ENCODE measurements around the gene PARD3.
"Not testable (repeated sequence)": the region's sequence is repeated elsewhere in the genome, so short reads cannot be mapped to it uniquely, and the experiment has no call there.

PARD3 gene

DNA sequence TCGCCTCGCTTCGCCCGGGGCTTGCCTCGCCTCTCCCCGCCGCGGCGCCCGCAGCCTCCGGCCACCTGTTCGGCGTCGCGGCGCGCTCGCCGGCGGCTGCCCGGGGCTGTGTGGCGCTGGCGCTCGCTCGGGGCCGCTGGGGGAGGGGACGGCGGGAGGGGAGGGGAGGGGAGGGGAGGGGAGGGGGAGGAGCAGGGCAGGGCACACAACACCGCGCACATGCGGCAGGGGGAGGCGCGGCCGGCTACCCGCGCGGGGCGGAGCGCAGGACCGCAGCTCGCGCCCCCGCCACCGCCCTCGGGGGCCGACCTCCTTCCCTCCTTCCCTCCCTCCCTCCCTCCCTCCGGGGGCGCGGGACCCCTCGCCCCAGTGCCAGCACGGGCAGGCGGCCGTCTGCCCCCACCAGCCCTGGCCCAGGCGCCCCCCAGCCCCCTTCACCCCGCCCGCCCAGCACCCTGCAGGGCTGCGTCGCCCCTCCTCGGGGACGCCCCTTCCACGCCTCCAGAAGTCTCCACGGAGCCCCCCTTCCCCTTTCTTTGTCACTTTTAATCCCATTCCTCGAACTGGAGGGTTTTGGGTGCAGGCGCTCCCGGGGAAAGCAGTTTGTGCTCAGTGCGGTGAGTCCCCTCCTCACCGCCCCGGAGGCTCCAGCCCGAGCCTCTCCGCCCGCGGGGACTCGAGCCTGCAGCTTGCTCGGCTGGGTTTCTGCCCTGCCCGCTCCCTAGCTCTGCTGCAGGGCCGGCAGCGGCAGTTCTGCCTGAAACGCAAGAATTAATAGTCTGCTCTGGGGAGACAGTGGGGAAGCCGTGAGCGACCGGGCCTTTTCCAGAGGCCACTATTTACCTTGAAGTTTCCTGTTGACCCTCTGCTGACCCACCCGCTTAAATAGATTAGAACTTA lies at the start of gene PARD3:
PARD3 (minus strand) TSS at position 112 of the 900 bp plus-strand sequence. CDS start 301 bp downstream, outside the sequence.
- no peak for DNase-seq (ENCODE audit: low spot score)

DNA sequence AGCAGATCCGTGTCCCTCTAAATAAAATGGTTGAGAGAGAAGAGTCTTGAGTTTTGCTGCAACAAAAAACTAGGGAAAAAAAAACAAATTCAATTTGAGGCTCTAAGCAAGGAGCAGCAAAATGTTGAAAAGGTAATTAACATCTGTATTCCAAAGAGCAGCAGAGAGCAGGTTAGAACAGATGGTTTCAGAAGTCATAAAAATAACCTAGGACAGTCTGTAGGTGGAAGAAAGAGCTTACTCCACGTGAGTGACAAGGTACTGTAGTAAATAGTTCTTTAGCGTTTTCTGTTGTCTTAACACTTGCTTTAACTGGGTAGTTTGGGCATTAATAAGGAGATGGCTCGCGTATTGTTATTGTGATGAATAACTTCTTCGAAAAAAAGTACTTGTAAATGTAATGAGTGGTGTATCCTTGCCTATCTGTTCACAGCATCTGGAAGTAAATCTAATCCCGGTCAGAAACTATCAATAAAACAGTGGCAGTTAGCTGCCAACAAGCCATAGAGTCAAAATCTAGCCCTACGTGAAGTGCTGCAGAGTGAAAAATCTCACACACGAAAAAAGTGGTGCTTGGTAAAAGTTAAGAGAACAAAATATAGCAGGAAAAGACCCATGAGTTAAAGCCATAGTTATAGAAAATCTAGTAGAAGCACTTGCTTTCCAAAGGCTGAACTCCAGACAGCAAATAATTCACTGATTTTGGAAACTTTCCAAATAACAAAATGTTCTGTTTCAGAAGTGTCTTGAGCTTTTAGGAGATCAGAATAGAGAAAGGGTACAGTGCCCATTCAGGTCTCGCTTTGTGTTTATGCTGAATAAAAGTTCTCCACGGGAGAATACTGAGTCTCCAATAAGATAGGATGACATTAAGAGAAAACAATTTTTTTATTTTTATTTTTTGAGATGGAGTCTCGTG lies 49.3 kb upstream of the PARD3 start:
- DNase-seq (ENCODE audit: low spot score), result no peak

DNA sequence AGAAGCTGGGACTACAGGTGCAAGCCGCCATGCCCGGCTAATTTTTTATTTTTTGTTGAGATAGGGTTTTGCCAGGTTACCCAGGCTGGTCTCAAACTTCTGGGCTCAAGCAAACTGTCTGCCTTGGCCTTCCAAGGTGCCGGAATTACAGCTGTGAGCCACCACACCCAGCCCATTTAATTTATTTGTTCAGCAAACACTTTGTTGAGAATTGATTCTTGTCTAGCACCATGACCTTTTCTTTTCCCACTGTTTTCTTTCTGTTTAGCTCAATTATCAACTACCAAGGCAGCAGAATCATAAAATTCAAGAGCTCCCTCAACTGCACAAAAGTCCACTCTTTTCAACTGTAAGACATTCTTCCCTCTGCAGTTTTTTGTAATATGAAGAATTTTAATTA lies 47.8 kb upstream of the PARD3 start:
- DNase-seq (ENCODE audit: low spot score), result no peak

DNA sequence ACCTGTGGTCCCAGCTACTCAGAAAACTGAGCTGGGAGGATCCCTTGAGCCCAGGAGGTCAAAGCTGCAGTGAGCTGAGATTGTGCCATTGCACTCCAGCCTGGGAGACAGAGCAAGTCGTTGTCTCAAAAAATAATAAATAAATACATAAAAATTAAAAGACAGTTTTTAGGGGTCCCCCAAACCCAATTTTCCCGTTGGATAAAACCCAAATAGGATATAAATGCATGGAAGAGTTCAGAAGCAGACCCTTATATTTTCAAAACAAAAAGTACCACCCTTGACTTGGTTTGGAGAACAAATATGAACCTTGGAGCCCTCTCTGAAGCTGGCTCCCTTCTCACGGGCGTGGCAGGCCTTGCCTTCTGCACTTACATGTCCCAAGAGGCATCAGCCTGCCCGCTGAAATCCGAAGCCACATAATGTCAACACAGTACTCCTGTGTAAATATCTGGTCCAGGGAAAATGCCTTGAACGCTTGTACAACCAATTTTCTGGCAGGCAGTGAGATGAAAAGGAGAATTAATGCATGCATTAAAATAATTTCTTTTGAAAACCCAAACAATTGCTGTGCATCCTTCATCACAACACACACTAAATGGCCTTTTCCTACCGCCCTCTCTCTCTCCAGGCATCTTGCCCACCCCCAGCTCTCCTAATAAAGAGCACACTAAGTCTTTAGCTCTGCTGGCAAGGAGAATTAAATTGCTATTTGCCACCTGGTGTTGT lies 46.4 kb upstream of the PARD3 start:
- DNase-seq (ENCODE audit: low spot score), result no peak

DNA sequence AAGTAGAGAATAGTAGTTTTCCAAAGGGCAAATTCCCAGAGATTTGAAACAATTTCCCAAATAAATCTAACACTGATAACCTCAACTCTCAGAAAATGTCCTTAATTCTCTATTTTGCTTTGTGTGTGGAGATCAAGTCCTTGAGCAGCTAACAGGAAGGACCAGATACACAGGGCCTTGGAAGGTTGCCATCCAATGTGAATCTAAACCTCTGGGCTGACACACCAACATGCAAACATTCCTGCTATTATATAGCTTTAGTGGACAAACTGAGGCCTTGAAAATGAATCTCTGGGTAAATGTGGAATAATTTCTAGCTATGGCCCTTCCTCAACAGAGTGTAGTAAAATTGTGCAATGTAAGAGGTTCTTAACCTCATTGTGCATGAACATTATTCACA lies 44.1 kb upstream of the PARD3 start:
- no peak for DNase-seq (ENCODE audit: low spot score)

DNA sequence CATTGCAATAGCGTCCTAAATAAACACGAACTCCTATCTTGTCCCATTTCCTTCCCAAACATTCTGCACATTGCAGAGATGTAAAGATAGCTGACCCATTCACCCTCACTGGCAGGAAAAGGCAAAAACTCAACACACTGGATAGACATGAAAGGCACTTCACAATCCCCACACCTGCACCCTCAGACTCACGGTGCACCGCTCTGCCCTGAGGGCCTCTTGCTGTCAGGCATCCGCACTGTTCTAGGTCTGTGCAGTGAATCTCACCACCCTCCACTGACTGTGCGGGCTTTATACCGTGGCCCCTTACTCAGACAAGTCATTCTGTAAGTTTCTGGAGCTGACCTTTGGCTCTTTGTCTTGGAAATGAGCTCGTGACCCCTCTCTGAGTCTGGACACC lies 42.9 kb upstream of the PARD3 start:
- no peak for DNase-seq (ENCODE audit: low spot score)

DNA sequence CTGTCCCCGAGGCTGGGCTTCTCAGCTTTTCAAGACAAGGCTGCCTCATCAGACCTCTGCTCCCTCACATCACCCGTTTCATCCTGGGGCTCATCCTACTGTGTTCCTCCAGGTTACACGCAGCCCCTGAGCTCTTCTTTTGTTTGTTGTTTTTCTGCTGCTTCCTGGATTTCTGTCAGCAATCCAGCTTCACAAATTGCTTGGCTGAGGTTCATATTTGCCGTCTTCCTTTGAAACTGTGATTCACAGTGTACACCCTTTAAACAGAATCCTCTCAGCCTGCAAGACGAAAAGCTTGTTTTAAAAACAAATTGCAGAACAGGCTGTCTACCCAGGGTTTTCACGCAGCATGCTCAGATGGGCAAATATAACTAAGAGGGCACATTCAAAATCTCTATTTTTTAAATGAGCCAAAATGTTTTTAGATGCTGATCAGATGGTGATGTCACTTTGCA lies 39.1 kb upstream of the PARD3 start:
- DNase-seq (ENCODE audit: low spot score), result no peak

DNA sequence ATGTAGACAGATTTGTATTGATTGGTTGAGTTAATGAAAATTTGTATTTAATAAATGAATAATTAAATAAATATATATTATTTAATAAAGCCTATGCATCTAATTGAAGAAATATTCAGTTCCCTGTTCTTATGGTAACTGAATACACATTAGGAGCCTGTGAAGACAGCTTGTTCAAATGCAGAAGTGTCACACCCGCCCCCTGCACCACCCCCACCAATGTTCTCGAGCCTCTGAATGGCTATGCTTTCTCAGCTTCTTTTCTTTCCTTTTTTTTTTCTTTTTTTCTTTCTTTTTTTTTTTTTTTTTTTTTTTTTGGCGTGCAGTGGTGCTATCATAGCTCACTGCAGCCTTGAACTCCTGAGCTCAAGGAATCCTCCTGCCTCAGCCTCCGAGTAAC lies 38.3 kb upstream of the PARD3 start:
- no peak for DNase-seq (ENCODE audit: low spot score)

DNA sequence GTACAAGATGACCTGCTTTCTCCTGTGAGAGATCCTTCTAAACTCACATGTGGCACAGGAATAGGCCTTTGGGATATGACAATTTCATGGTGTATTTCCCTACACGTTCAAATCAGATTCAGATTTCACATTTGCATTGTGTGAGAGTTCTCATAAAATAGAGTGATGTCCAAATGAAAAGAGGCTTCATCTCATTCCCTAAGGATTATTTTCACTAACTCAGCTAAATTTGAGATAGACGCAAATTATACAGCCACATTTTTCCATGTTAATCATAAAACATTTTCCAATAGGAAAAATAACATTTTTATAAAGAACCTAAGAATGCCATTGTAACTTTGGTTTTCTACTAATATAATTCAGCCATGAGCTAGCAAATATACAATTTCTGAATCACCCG lies 35.5 kb upstream of the PARD3 start:
- no peak for DNase-seq (ENCODE audit: low spot score)

DNA sequence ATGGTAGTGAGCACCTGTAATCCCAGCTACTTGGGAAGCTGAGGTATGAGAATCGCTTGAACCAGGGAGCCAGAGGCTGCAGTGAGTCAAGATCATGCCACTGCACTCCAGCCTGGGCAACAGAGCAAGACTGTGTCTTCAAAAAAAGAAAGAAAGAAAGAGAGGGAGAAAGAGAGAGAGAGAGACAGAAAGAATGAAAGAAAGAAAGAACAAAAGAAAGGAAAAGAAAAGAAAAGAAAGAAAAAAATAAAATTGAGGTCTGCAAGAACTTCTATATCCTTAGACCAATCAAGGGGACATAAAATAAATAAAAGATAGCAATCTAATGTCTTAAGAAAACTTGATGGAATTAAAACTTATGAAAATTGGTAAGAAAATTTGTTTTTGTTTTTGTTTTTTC lies 34.9 kb upstream of the PARD3 start:
- no peak for DNase-seq (ENCODE audit: low spot score)

DNA sequence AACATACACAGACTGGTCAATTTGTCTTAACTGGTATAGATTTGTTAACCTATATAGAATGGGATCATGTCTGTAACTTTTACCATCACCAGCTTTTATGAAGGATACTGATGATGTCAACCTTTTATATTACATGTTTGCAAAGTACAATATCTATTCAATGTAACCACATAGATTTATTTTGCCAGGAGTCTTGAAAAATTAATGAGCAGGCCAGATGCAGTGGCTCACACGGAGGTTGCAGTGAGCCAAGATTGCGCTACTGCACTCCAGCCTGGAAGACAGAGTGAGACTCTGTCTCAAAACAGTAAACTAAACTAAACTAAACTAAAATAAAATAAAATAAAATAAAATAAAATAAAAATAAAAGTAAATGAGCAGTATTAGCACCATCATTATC lies 30.0 kb upstream of the PARD3 start:
- DNase-seq (ENCODE audit: low spot score), result no peak

DNA sequence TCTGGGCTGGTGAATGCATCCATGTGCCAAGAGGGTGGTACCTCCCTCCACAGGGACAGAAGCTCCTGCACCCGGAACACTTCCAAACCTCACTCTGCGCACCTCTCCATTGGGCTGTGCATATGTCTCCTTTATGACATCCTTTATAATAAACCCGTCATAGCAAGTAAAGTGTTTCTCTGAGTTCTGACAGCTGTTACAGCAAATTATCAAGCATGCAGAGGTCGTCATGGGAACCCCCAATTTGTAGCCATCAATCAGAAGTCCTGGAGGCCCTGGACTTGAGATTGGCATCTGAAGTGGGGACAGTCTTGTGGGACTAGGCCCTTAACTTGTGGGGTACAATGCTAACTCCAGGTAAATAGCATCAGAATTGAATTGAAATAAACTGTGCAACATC lies 29.4 kb upstream of the PARD3 start:
- DNase-seq (ENCODE audit: low spot score), result no peak

DNA sequence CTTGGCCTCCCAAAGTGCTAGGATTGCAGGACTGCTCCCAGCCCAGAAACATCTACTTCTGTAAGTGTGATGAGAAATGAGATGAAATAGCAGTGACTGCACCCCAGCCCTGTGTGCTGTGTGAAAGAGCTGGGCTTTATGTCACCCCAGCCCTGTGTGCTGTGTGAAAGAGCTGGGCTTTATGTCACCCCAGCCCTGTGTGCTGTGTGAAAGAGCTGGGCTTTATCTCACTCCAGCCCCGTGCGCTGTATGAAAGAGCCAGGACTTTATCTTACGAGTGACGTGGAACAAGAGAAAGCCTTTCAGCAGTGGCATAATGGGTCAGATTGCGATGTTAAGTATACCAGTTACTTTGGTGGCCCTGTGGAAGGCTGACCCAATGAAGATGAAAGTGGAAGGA lies 28.4 kb upstream of the PARD3 start:
- not testable (repeated sequence) for DNase-seq (ENCODE audit: low spot score)

DNA sequence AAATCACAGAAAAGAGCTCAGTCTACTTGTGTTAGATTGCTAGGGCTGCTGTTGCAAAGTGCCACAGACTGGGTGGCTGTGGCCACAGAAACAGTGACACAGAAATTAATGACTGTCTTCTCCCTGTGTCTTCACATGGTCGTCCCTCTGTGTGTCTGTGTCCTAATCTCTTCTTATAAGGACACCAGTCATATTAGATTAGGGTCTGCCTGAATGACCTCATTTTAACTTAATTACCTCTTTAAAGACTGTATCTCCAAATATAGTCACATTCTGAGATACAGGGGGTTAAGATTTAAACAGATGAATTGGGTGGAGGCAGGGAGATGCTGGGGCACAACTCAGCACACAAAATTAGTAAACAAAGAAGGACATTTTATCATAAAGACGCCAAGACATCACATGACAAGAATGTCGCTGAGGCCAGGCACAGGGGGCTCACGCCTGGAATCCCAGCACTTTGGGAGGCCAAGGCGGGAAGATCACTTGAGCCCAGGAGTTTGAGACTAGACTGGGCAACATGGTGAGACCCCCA lies 23.3 kb upstream of the PARD3 start:
- DNase-seq (ENCODE audit: low spot score), result no peak

DNA sequence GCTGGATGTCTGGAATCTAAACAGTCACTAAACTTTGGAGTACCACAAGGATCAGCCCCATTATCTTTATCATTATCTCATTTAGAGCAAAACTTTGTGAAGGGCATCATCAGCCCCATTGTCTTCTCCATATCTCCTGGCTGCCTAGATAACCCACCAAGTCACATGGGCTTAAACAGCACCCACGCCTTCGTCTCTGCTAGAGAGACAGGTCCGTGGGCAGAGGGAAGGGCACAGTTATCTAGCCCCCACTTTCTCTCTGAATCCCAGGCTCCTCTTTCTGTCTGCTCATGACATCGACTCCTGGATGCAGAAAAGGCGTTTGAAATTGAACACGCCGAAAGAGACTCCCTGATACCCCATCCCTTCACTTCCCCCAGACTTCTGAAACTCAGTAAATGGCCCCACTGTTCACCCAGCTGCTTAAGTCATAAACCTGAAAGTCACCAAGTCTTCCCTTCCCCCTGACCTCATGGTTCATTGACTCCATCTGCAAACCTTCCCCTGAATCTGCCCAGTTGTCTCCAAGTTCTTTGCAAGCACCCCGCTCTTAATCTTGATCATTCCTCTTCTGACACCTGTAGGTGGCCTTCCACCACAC lies 20.9 kb upstream of the PARD3 start:
- no peak for DNase-seq (ENCODE audit: low spot score)

DNA sequence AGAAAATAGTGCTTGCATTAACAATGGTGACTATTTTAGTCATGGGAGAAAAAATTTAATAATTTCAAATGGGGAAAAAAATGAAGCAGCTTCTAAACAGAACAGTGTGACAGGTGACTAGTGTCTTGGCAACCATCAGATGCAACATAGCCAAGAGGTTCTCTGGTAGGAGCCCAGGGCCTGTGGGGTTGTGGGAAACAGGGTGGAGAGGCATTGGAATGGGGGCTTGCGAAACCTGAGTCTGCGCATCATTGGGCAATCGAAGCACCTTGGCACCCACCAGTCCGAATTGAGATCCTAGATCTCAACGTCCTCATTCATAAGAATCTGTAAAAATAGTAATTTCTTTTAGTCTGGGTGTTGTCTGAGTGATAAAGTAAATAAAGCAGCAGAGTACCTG lies 19.2 kb upstream of the PARD3 start:
- no peak for DNase-seq (ENCODE audit: low spot score)

DNA sequence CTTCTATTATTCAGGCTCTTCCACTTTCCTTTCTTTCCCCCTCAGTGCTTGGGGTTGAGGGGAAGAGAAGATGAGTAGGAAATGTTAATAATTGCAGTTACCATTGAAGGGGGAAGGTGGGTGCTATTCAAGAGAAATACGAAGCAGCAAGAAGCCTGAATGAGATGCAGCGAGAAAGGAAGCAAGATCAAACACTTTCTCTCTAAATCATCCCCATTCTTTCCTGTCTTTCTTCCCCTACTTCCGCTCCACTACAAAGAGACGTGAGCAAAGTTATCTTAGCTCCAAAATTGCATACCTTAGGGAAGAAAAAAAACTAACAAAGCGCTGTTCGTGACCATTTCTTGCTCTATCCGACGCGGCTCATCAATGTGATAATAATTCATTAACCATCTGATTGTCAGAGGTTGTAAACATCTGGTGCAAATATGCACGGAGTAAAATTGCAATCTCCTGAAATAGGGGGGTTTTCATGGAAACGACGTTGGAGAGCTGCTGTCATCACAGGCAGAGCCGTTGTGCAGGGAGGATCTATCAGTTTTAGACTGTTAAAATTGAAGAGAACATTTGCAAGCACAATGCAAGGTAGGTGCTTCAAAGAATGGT lies 15.2 kb upstream of the PARD3 start:
- DNase-seq (ENCODE audit: low spot score), result no peak

DNA sequence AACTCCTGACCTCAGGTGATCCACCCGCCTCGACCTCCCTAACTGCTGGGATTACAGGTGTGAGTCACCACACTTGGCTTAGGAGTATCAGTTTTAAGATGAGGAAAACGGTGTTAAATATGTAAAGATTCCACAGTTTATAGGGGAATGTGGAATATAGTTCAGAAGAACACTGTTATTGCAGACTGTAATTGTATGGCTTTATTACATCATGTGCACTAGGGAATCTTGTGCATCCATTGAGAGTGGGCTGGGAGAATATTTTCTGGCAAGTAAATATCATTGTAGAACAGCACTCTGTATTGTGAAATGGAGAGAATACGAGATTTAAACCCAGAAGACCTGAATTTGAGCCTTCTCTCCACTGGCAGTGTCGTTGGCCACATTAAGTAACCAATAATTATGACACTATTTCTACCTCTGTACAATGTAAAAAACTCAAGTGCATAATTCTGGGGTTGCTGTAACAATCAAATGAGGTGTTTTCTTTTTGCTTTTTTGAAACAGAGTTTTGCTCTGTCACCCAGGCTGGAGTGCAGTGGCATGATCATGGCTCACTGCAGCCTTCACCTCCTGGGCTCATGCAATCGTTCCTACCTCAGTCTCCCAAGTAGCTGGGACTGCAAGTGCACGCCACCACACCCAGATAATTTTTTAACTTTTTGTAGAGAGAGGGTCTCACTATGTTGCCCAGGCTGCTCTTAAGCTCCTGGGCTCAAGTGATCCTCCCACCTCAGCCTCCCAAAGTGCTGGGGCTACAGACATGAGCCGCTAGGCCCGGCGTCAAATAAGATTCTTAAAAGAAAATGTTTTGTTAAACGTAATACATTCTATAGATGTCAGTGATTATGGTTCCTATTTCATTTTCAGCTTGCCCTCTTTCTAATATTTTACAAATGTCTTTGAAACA lies 12.0 kb upstream of the PARD3 start:
- no peak for DNase-seq (ENCODE audit: low spot score)

DNA sequence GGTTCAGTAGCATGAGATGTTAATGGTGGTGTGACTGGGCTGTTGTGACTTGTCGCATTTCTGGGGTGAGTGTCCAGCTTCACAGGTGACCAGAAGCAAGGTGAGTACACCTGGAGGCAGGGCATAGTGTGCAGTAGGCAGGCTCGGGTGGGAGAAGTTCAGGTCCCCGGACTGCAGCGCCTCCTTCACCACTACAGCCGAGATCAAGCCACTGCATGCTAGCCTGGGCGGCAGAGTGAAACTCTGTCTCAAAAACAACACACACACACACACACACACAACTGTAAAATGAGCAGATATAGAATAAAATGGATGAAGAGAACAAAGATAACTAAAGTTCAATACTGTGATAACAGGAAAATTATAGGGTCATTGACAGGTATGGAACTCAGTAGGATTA lies 11.1 kb upstream of the PARD3 start:
- DNase-seq (ENCODE audit: low spot score), result no peak

DNA sequence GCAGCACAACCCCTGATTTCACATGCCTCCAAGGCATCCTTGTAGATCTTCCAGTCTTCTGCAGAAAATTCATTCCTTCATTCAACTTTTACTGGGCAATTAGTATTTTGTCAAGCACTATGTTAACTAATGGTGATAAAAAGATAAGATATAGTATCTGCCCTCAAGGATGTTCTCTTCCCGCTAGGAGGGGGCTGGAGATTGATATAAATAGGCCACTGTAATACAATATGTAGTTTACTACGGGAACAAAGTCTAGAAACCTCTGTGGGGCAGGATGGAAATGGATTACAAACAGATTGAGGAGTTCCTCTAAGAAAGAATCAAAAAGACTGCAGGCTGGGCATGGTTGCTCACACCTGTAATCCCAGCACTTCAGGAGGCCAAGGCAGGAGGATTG lies 10.3 kb upstream of the PARD3 start:
- DNase-seq (ENCODE audit: low spot score), result no peak

All from COLO829 (cell line).